Panc1 (cell line): Measurements from ENCODE around the gene CDK2. TPM values are rescaled to one million over a fixed set of nuclear protein-coding genes. Genes with fewer than 3 reads are reported as not detected.

Experiments
- ATAC-seq: fragments of 200-7000 bp; cut with Tn5 transposase; 2 replicates; pipeline ENCODE4 v1.9.1; 2020; ENCODE audit warnings: mild to moderate bottlenecking, moderate library complexity
- BruUV-seq: library from RNA; stranded (reverse); fragments of 400-500 nt; replicated peaks from 2 replicates; lab custom pipeline; 2021; lab: Mats Ljungman, UMichigan
- CTCF ChIA-PET: fragments of 300-600 bp; sonication (Branson Sonifier 250); formaldehyde crosslinking; loops from one replicate; lab custom pipeline; 2022; ENCODE audit warnings: antibody characterized with exemption; lab: Charles Lee
- POLR2A ChIA-PET: fragments of 300-600 bp; sonication (Branson Sonifier 250); formaldehyde crosslinking; loops from one replicate; lab custom pipeline; 2022; ENCODE audit warnings: antibody characterized with exemption; lab: Charles Lee
- DNase-seq: peaks from one replicate; pipeline ENCODE4 v3.0.0-alpha.2; 2010; ENCODE audit warnings: low read depth, low spot score
- H3K27ac ChIP-seq: 2 replicates; pipeline ENCODE4 v1.5.1; 2011; ENCODE audit warnings: mild to moderate bottlenecking, low read length, inconsistent platforms
- H3K27me3 ChIP-seq: fragments of 200-500 bp; sonication (Bioruptor generic); 2 replicates; pipeline ENCODE4 v1.6.0; 2014; ENCODE audit warnings: low read length, inconsistent platforms; ENCODE audit not compliant: control insufficient read depth, insufficient read depth
- H3K36me3 ChIP-seq: fragments of 200-500 bp; sonication (Bioruptor generic); 2 replicates; pipeline ENCODE4 v1.5.1; 2014; ENCODE audit warnings: inconsistent platforms, mild to moderate bottlenecking, low read length, moderate library complexity; ENCODE audit not compliant: control insufficient read depth, insufficient read depth
- H3K4me1 ChIP-seq: 2 replicates; pipeline ENCODE4 v1.5.1; 2011; ENCODE audit warnings: inconsistent platforms, mild to moderate bottlenecking, low read length, moderate library complexity; ENCODE audit not compliant: control insufficient read depth, insufficient read depth
- H3K4me3 ChIP-seq, 2 experiments: 2 replicates each; pipeline ENCODE4 v1.5.1; 2011 to 2012; ENCODE audit warnings: low read depth in 2 of 2, low read length in 2 of 2, mild to moderate bottlenecking in 2 of 2, inconsistent platforms in 1 of 2, moderate library complexity in 1 of 2
- H3K9me3 ChIP-seq: fragments of 200-500 bp; sonication (Bioruptor generic); 2 replicates; pipeline ENCODE4 v1.5.1; 2014; ENCODE audit warnings: low read depth, mild to moderate bottlenecking, inconsistent platforms, low read length, moderate library complexity; ENCODE audit not compliant: control insufficient read depth, insufficient read depth
- CTCF ChIP-seq: fragments of 450-650 bp; IDR thresholded peaks from 2 replicates; pipeline ENCODE4 v1.5.1; 2017; ENCODE audit warnings: mild to moderate bottlenecking
- POLR2AphosphoS5 ChIP-seq: IDR thresholded peaks from 2 replicates; pipeline ENCODE4 v1.6.1; 2012; ENCODE audit warnings: mild to moderate bottlenecking, low read depth, low read length, moderate library complexity
- REST ChIP-seq, 2 experiments: IDR thresholded peaks; 2 replicates each; pipeline ENCODE4 v1.6.1; 2011 to 2012; ENCODE audit warnings: low read depth in 2 of 2, control low read depth in 1 of 2, low read length in 1 of 2, mild to moderate bottlenecking in 1 of 2, moderate library complexity in 1 of 2; ENCODE audit not compliant: insufficient read depth in 1 of 2
- SIN3A ChIP-seq: IDR thresholded peaks from 2 replicates; pipeline ENCODE4 v1.6.1; 2012; ENCODE audit warnings: low read depth, mild to moderate bottlenecking, low read length, moderate library complexity, borderline replicate concordance; ENCODE audit not compliant: insufficient read depth
- TCF7L2 ChIP-seq: IDR thresholded peaks from 2 replicates; pipeline ENCODE4 v1.6.1; 2011; ENCODE audit warnings: mild to moderate bottlenecking, low read depth, low read length, inconsistent platforms
- in situ Hi-C: cut with HindIII; loops from 2 replicates; pipeline ENCODE4 v1.10.0; 2016; ENCODE audit warnings: low sequenced_read_pairs, low pct_unique_long_range_greater_than_20kb
- intact Hi-C: fragments of 100-400 bp; cut with micrococcal nuclease; formaldehyde crosslinking; loops from one replicate; pipeline ENCODE4 v1.10.0; 2022; ENCODE audit not compliant: unreplicated experiment
- total RNA-seq: library from RNA; stranded (reverse); gene quantifications from one replicate; pipeline ENCODE4 v1.2.1, GENCODE V29; 2021; ENCODE audit not compliant: unreplicated experiment

The CDK2 gene
- total RNA-seq, 1 experiment from 2014 or later: 72.9 TPM

- BruUV-seq: no TSS peak
- Histone ChIP-seq H3K4me1 (peaks cover 22% of the 10 kb centered on the region), H3K9me3 (no peaks in the 10 kb centered on the region), H3K27me3 (peaks cover 14% of the 10 kb centered on the region; the same call in 1 of the 2 replicates), H3K27ac (no peak overlapping the region), H3K36me3 (no peaks in the 10 kb centered on the region), H3K4me3 (no peak overlapping the region)
- DNase-seq: no peak
- intact Hi-C loops (no loop called here), in situ Hi-C loops (no loop called here)
- CTCF ChIA-PET: no interaction called here
- POLR2A ChIA-PET: interaction anchor here (0.7 kb wide), 1 partner anchor 194 kb away, joined by 3 read pairs; no protein-coding TSS in a partner anchor
- no peak for ATAC-seq
- TF ChIP-seq REST (IDR thresholded peaks at IDR 0.05; ENCODE audit: insufficient read depth in 1 of 2, low read depth in 2 of 2, low read length in 1 of 2): no peak
These were observed 31.9 kb upstream of the CDK2 start for GRCh38 chr12:55934773-55935172.

- no TSS peak for BruUV-seq
- Histone ChIP-seq H3K27me3 (peaks cover 14% of the 10 kb centered on the region; the same call in 1 of the 2 replicates), H3K9me3 (no peaks in the 10 kb centered on the region), H3K4me1 (peaks cover 18% of the 10 kb centered on the region), H3K4me3 (no peak overlapping the region), H3K27ac (no peak overlapping the region), H3K36me3 (no peaks in the 10 kb centered on the region)
- no peak for DNase-seq
- TF ChIP-seq REST (IDR thresholded peaks at IDR 0.05; ENCODE audit: insufficient read depth in 1 of 2, low read depth in 2 of 2, low read length in 1 of 2): no peak
- CTCF ChIA-PET: no interaction called here
- POLR2A ChIA-PET: no interaction called here
- in situ Hi-C loops (no loop called here), intact Hi-C loops (no loop called here)
- no peak for ATAC-seq
These were observed 30.9 kb upstream of the CDK2 start for GRCh38 chr12:55935738-55936151.

- Histone ChIP-seq H3K27ac (no peak overlapping the region), H3K4me3 (no peak overlapping the region), H3K9me3 (no peaks in the 10 kb centered on the region), H3K36me3 (no peaks in the 10 kb centered on the region), H3K4me1 (peaks cover 4% of the 10 kb centered on the region; the same call in 1 of the 2 replicates), H3K27me3 (peaks cover 7% of the 10 kb centered on the region; the same call in 1 of the 2 replicates)
- no TSS peak for BruUV-seq
- no peak for ATAC-seq
- in situ Hi-C loops (no loop called here), intact Hi-C loops (no loop called here)
- TF ChIP-seq TCF7L2 (no peak), POLR2AphosphoS5 (no peak), REST (IDR thresholded peaks at IDR 0.05; ENCODE audit: insufficient read depth in 1 of 2, low read depth in 2 of 2, low read length in 1 of 2) (no peak), SIN3A (no peak), CTCF (no peak)
- DNase-seq: no peak
- POLR2A ChIA-PET: no interaction called here
- CTCF ChIA-PET: interaction anchor here (0.9 kb wide), 1 partner anchor 81 kb away, joined by 3 read pairs; no protein-coding TSS in a partner anchor
These were observed 28.6 kb upstream of the CDK2 start for GRCh38 chr12:55937981-55938380.
